Measurements from ENCODE around the gene CFAP410.
"Not testable (repeated sequence)": the region's sequence is repeated elsewhere in the genome, so short reads cannot be mapped to it uniquely, and the experiment has no call there.

Gene CFAP410

GRCh38 chr21:44288251-44289110, 50.7 kb downstream of the CFAP410 start:
- no peak for DNase-seq (ENCODE audit: low read depth in 2 of 2, low spot score in 1 of 2)

DNA sequence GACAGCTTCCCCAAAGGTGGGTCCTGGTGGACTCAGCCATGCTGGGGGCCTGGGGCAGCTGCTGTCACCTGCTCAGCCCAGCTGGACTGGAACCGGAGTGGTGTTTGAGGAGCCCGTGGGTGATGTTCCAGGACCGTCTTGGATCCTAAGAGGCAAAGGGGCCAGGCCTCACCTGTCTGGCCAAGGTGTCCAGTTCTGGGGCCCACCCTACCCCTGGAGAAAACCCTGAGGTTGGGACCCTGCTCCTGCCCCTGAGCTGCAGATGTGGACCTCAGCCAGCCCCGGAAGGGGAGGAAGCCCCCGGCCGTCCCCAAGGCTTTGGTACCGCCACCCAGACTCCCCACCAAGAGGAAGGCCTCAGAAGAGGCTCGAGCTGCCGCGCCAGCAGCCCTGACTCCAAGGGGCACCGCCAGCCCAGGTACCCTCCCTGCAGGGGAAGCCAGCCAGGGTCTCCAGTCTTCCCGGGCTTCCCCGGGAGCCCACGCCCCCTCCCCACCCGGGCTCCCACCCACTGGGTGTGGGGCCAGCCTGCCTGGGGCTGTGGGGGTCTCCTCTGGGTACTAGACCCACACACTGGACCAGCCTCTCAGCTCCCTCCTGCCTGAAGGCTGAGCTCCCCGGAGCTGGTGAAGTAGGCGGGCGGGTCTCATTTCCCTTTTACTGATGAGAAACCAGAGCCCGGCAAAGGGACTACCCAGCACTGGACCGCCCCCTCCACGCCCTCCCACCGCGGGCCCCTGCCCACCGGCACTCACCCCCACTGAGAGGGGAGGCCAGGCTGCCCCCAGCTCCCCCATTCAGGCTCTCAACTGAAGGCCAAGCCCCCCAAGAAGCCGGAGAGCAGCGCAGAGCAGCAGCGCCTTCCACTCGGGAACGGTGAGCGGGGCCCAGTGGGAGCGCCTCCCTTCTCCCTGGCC, 52.2 kb downstream of the CFAP410 start:
- no peak for DNase-seq (ENCODE audit: low read depth in 2 of 2, low spot score in 1 of 2)

- DNase-seq (ENCODE audit: low read depth in 2 of 2, low spot score in 1 of 2): no peak
Measured at GRCh38 chr21:44286086-44286715, 53.0 kb downstream of the CFAP410 start.

DNA sequence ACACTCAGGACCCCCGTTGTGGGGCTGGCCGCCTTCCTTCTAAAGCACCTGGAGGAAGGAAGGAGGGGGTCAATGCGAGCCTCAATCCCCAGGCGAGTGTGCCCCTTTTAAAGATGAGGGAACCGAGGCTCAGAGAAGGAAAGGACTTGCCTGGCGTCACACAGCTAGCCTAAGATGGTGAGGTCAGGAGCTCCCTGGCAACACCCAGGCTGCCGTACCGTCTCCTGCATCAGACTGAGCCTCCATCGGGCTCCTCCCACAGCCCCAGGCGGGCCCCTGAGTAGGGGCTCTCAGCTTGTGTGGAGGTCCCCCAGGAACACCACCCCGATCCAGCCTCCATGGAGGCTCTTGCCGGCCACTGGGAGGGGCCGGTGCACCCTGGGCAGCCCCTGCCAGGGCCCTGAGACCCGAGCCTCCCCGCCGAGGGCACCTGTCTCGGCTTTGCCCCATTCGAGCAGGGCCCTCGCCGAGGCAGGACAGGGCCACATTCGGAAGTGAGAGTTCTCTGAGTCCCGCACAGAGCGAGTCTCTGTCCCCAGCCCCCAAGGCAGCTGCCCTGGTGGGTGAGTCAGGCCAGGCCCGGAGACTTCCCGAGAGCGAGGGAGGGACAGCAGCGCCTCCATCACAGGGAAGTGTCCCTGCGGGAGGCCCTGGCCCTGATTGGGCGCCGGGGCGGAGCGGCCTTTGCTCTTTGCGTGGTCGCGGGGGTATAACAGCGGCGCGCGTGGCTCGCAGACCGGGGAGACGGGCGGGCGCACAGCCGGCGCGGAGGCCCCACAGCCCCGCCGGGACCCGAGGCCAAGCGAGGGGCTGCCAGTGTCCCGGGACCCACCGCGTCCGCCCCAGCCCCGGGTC, 53.8 kb downstream of the CFAP410 start, which contains the start of gene AIRE:
TSS of gene AIRE (plus strand) at position 739 of the 855 bp plus-strand sequence. CDS start 131 bp downstream, outside the sequence.
- no peak for DNase-seq (ENCODE audit: low read depth in 2 of 2, low spot score in 1 of 2)

GRCh38 chr21:44283948-44284347, 55.2 kb downstream of the CFAP410 start:
- no peak for DNase-seq (ENCODE audit: low read depth in 2 of 2, low spot score in 1 of 2)

DNA sequence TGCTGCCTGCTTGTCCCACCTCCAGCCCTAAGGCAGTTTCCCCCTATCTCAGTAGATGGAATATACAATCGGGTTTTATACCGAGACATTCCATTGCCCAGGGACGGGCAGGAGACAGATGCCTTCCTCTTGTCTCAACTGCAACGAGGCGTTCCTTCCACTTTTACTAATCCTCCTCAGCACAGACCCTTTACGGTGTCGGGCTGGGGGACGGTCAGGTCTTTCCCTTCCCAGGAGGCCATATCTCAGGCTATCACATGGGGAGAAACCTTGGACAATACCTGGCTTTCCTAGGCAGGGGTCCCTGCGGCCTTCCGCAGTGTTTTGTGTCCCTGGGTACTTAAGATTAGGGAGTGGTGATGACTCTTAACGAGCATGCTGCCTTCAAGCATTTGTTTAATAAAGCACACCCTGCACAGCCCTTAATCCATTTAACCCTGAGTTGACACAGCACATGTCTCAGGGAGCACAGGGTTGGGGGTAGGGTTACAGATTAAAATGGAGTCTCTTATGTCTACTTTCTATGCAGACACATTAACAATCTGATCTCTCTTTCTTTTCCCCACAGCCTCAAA, 55.9 kb downstream of the CFAP410 start:
- DNase-seq (ENCODE audit: low read depth in 2 of 2, low spot score in 1 of 2): not testable (repeated sequence)

DNA sequence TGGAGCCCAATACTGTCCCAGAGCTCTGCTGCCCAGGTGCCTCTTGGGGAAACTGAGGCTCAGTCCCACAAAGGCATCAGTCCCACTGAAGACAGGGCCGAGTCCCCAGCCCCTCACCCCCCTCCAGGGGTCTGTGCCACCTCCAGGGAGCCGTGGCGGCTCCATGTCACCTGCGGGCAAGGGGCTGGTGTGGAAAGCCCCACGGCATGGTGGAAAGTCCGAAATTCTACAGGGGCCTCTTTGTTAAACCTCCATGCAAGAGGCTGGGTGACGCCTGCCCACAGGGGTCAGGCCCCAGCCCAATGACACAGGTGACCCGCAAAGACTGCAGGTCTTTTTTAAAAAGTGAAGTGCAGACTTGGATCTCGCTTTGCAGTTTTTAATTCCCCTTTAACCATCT, 56.8 kb downstream of the CFAP410 start:
- DNase-seq (ENCODE audit: low read depth in 2 of 2, low spot score in 1 of 2): no peak

DNA sequence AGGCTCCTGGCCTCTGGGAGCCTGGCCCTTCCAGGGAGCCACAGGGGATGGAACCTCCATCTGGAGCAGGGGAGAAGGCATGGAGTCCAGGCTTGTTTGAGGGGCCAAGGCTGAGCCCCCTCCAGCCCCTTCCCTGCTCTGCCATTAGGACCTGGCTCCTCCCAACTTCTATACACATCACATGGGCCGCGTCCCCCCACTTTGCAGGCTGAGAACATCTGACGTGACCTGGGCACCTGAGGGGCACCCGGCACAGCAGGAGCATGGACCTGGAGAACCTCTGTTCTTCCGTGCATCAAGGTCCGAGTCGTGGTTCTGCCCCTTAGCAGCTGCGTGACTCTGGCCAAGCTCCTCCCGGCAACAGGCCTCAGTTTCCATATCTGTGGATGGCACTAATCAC, 57.4 kb downstream of the CFAP410 start:
- DNase-seq (ENCODE audit: low read depth in 2 of 2, low spot score in 1 of 2): no peak

DNA sequence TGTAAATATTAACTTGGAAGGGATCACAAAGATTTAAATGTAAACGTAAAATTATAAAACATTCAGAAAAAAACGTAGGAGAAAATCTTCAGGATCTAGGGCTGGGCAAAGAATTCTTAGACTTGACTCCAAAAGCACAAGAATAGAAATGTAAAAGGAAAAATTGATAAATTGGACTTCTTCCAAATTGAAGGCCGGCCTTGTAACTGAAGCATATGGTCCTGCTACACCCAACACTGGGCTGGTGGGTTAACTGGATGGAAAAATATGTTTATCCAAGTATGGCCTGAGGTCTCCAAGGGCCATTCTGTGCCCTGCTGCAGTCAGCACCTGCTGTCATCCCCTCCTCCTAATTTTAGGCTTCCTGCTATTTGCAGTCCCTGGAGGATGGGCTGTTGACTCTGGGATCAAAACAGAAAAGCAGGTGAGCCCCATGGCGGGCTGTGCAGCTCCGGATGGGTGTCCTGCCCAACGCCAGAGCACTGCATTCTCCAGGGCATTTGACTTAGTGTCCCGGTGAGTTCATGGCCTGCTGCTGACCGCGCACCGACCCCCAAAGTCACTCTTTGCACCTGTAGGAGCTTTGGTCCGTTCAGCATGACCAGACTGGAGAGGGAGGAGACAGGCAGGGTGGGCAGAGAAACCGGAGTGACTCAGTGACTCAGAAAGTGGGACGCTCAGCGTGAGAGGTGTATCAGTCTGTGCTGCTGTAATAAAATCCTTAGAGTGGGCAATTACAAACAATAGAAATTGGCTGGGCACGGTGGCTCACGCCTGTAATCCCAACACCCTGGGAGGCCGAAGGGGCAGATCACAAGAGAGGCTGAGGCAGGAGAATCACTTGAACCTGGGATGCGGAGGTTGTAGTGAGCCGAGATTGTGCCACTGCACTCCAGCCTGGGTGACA, 59.6 kb downstream of the CFAP410 start:
- no peak for DNase-seq (ENCODE audit: low read depth in 2 of 2, low spot score in 1 of 2)
